HCT116 (cell line): Measurements from ENCODE around the gene ATAD2B. TPM values are rescaled to one million over a fixed set of nuclear protein-coding genes. Genes with fewer than 3 reads are reported as not detected.

Source experiments
- ATAC-seq: fragments of 200-7000 bp; cut with Tn5 transposase; 2 replicates; pipeline ENCODE4 v1.9.1; 2020; ENCODE audit warnings: mild to moderate bottlenecking, moderate library complexity
- BruUV-seq: library from RNA; stranded (reverse); fragments of 400-500 nt; replicated peaks from 2 replicates; lab custom pipeline; 2021; lab: Mats Ljungman, UMichigan
- CTCF ChIA-PET: fragments of 300-600 bp; sonication (Branson Sonifier 250); formaldehyde crosslinking; loops from one replicate; lab custom pipeline; 2021; ENCODE audit warnings: antibody characterized with exemption; lab: Charles Lee
- POLR2A ChIA-PET: fragments of 300-600, 350-600 bp; sonication (Branson Sonifier 250); formaldehyde crosslinking; loops from one replicate; lab custom pipeline; 2021; ENCODE audit warnings: antibody characterized with exemption; lab: Charles Lee
- RAD21 ChIA-PET, 2 experiments: fragments of 300-600 bp; sonication (Branson Sonifier 250); formaldehyde crosslinking; loops; one replicate each; lab custom pipeline; 2023; ENCODE audit warnings: low total read pairs in 2 of 2; ENCODE audit not compliant: uncharacterized antibody in 2 of 2, unreplicated experiment in 2 of 2, low non-redundant PET in 1 of 2; lab: Charles Lee
- DNase-seq: peaks from one replicate; pipeline ENCODE4 v3.0.0-alpha.2; 2010; ENCODE audit warnings: low read depth, low spot score
- H2AFZ ChIP-seq: fragments of 200-600 bp; shearing (Covaris generic), sonication (generic); 2 replicates; pipeline ENCODE4 v1.6.1; 2017; ENCODE audit warnings: low read depth, mixed run types, mixed read lengths, antibody characterized with exemption, low read length; ENCODE audit not compliant: poor library complexity, severe bottlenecking
- H3K27ac ChIP-seq: 2 replicates; pipeline ENCODE4 v1.5.1; 2012; ENCODE audit warnings: low read depth, low read length
- H3K27me3 ChIP-seq: fragments of 200-600 bp; sonication (generic); 2 replicates; pipeline ENCODE4 v1.6.1; 2016; ENCODE audit warnings: mixed run types, low read length, mixed read lengths; ENCODE audit not compliant: insufficient read depth
- H3K36me3 ChIP-seq, 2 experiments: fragments of 200-500 bp in 1 of 2; fragments of 200-600 bp in 1 of 2; sonication (Bioruptor generic) in 1 of 2; sonication (generic) in 1 of 2; 2 replicates each; pipeline versions ENCODE4 v1.5.1 to v1.6.1; 2014 to 2016; ENCODE audit warnings: low read length in 2 of 2, inconsistent platforms in 1 of 2, mixed read lengths in 1 of 2, mixed run types in 1 of 2; ENCODE audit not compliant: insufficient read depth in 2 of 2, control insufficient read depth in 1 of 2
- H3K4me1 ChIP-seq, 2 experiments: fragments of 200-600 bp in 1 of 2; sonication (generic) in 1 of 2; 2 replicates each; pipeline versions ENCODE4 v1.5.1 to v1.6.1; 2012 to 2017; ENCODE audit warnings: low read length in 2 of 2, inconsistent platforms in 1 of 2, mild to moderate bottlenecking in 1 of 2, mixed read lengths in 1 of 2, mixed run types in 1 of 2, moderate library complexity in 1 of 2; ENCODE audit not compliant: insufficient read depth in 2 of 2, control insufficient read depth in 1 of 2
- H3K4me2 ChIP-seq: fragments of 200-600 bp; sonication (generic); 2 replicates; pipeline ENCODE4 v1.6.1; 2017; ENCODE audit warnings: mixed run types, low read length, mixed read lengths
- H3K4me3 ChIP-seq, 2 experiments: fragments of 200-600 bp in 1 of 2; sonication (generic) in 1 of 2; replicated peaks in 1 of 2; 2 replicates each; pipeline ENCODE4 v1.5.1; 2011 to 2016; ENCODE audit warnings: low read length in 2 of 2, control low read depth in 1 of 2, low read depth in 1 of 2, mild to moderate bottlenecking in 1 of 2, mixed read lengths in 1 of 2, mixed run types in 1 of 2
- H3K79me2 ChIP-seq: fragments of 200-600 bp; sonication (generic); 2 replicates; pipeline ENCODE4 v1.6.1; 2017; ENCODE audit warnings: mild to moderate bottlenecking, mixed run types, low read length, moderate library complexity, mixed read lengths; ENCODE audit not compliant: insufficient read depth
- H3K9ac ChIP-seq: fragments of 200-600 bp; sonication (generic); 2 replicates; pipeline ENCODE4 v1.6.1; 2016; ENCODE audit warnings: low read length, mixed read lengths
- H3K9me2 ChIP-seq: fragments of 200-600 bp; sonication (generic), shearing (Covaris generic); 2 replicates; pipeline ENCODE4 v1.6.1; 2017; ENCODE audit warnings: mixed run types, mild to moderate bottlenecking, moderate library complexity; ENCODE audit not compliant: insufficient read depth
- H3K9me3 ChIP-seq, 2 experiments: fragments of 200-500 bp in 1 of 2; fragments of 200-600 bp in 1 of 2; sonication (Bioruptor generic) in 1 of 2; sonication (generic) in 1 of 2; 2 replicates each; pipeline ENCODE4 v1.6.1; 2014 to 2017; ENCODE audit warnings: low read length in 2 of 2, mixed read lengths in 2 of 2, inconsistent platforms in 1 of 2, low read depth in 1 of 2, mild to moderate bottlenecking in 1 of 2, mixed run types in 1 of 2, moderate library complexity in 1 of 2; ENCODE audit not compliant: control insufficient read depth in 1 of 2, insufficient read depth in 1 of 2
- H4K20me1 ChIP-seq: fragments of 200-600 bp; sonication (generic), shearing (Covaris generic); 2 replicates; pipeline ENCODE4 v1.6.1; 2017; ENCODE audit warnings: mixed run types, mild to moderate bottlenecking, moderate library complexity; ENCODE audit not compliant: insufficient read depth
- ATF3 ChIP-seq: IDR thresholded peaks from 2 replicates; pipeline ENCODE4 v1.6.1; 2012
- CEBPB ChIP-seq: IDR thresholded peaks from 2 replicates; pipeline ENCODE4 v1.6.1; 2012; ENCODE audit warnings: low read depth
- EGR1 ChIP-seq: IDR thresholded peaks from 2 replicates; pipeline ENCODE4 v1.6.1; 2012; ENCODE audit warnings: low read depth
- ELF1 ChIP-seq: IDR thresholded peaks from 2 replicates; pipeline ENCODE4 v1.6.1; 2012; ENCODE audit warnings: low read depth, borderline replicate concordance
- EZH2phosphoT487 ChIP-seq: fragments of 200-600 bp; IDR thresholded peaks from 2 replicates; pipeline ENCODE4 v1.6.1; 2018; ENCODE audit warnings: antibody characterized with exemption, borderline replicate concordance
- FOSL1 ChIP-seq: IDR thresholded peaks from 2 replicates; pipeline ENCODE4 v1.6.1; 2012; ENCODE audit warnings: low read depth
- MAX ChIP-seq: IDR thresholded peaks from 2 replicates; pipeline ENCODE4 v1.6.1; 2012
- POLR2AphosphoS5 ChIP-seq: IDR thresholded peaks from 2 replicates; pipeline ENCODE4 v1.6.1; 2011; ENCODE audit warnings: mild to moderate bottlenecking, low read depth, low read length, moderate library complexity
- RAD21 ChIP-seq: IDR thresholded peaks from 2 replicates; pipeline ENCODE4 v1.6.1; 2012; ENCODE audit warnings: low read depth, mild to moderate bottlenecking
- REST ChIP-seq: IDR thresholded peaks from 2 replicates; pipeline ENCODE4 v1.6.1; 2012; ENCODE audit warnings: low read depth
- SIN3A ChIP-seq: IDR thresholded peaks from 2 replicates; pipeline ENCODE4 v1.6.1; 2012; ENCODE audit warnings: low read depth
- SRF ChIP-seq: IDR thresholded peaks from 2 replicates; pipeline ENCODE4 v1.6.1; 2012; ENCODE audit warnings: low read depth
- YY1 ChIP-seq: IDR thresholded peaks from 2 replicates; pipeline ENCODE4 v1.6.1; 2011; ENCODE audit warnings: low read length, low read depth, moderate library complexity, mild to moderate bottlenecking; ENCODE audit not compliant: insufficient replicate concordance; ENCODE audit errors: extremely low read depth
- ZBTB33 ChIP-seq: IDR thresholded peaks from 2 replicates; pipeline ENCODE4 v1.6.1; 2011; ENCODE audit warnings: mild to moderate bottlenecking, low read length, moderate library complexity; ENCODE audit not compliant: insufficient replicate concordance; ENCODE audit errors: extremely low read depth
- ZFX ChIP-seq: fragments of 450-650 bp; IDR thresholded peaks from 2 replicates; pipeline ENCODE4 v1.6.1; 2017
- ZNF274 ChIP-seq: fragments of 200-500 bp; sonication (Bioruptor generic); IDR thresholded peaks from 2 replicates; pipeline ENCODE4 v1.6.1; 2014; ENCODE audit warnings: mild to moderate bottlenecking, low read depth, low read length, inconsistent platforms
- intact Hi-C: fragments of 100-400 bp; cut with micrococcal nuclease; formaldehyde crosslinking; loops from 2 replicates; pipeline ENCODE4 v1.10.0; 2022
- total RNA-seq: library from RNA; stranded (reverse); gene quantifications from one replicate; pipeline ENCODE4 v1.2.1, GENCODE V29; 2021; ENCODE audit not compliant: unreplicated experiment

The ATAD2B gene
- total RNA-seq, 1 experiment from 2014 or later, result 9.6 TPM

- Histone ChIP-seq H4K20me1 (no peaks in the 10 kb centered on the region), H3K9ac (no peak overlapping the region), H3K27ac (no peak overlapping the region), H3K9me3 (no peaks in the 10 kb centered on the region), H3K9me2 (no peaks in the 10 kb centered on the region), H3K27me3 (no peaks in the 10 kb centered on the region), H3K4me1 (no peaks in the 10 kb centered on the region), H3K36me3 (no peaks in the 10 kb centered on the region), H2AFZ (no peak overlapping the region), H3K79me2 (no peaks in the 10 kb centered on the region), H3K4me3 (no peak overlapping the region), H3K4me2 (no peak overlapping the region)
- DNase-seq, result no peak
- intact Hi-C loops, result no loop called here
- RAD21 ChIA-PET, result no interaction called here
- CTCF ChIA-PET, result no interaction called here
- no TSS peak for BruUV-seq
- TF ChIP-seq RAD21, result no peak
- TF ChIP-seq ZFX, result no peak
- no peak for TF ChIP-seq EZH2phosphoT487
- no peak for TF ChIP-seq YY1
- TF ChIP-seq ZNF274, result no peak
- TF ChIP-seq MAX, result no peak
- TF ChIP-seq ELF1, result no peak
- no peak for TF ChIP-seq POLR2AphosphoS5
- no peak for TF ChIP-seq ZBTB33
- TF ChIP-seq CEBPB, result no peak
- TF ChIP-seq FOSL1, result no peak
- no peak for TF ChIP-seq REST
- TF ChIP-seq SIN3A, result no peak
- no peak for TF ChIP-seq SRF
- no peak for TF ChIP-seq EGR1
- TF ChIP-seq ATF3, result no peak
- POLR2A ChIA-PET, result no interaction called here
- ATAC-seq, result no peak
Measured at GRCh38 chr2:23711979-23712755, 214.8 kb downstream of the ATAD2B start.
